ENCODE results near the gene RAVER1.

Gene RAVER1

GRCh38 chr19:10270616-10271394, 62.5 kb downstream of the RAVER1 start, which contains the start of gene ICAM1:
ICAM1 (plus strand) TSS chr19:10271120; CDS start chr19:10271160, 40 bp downstream.
- peak in 20 of 56 donors; percentile 3 to 54 (median 18) for DNase-seq

GRCh38 chr19:10270180-10270615, 63.1 kb downstream of the RAVER1 start:
- DNase-seq = peak in 23 of 56 donors; percentile 4 to 59 (median 12)

DNA sequence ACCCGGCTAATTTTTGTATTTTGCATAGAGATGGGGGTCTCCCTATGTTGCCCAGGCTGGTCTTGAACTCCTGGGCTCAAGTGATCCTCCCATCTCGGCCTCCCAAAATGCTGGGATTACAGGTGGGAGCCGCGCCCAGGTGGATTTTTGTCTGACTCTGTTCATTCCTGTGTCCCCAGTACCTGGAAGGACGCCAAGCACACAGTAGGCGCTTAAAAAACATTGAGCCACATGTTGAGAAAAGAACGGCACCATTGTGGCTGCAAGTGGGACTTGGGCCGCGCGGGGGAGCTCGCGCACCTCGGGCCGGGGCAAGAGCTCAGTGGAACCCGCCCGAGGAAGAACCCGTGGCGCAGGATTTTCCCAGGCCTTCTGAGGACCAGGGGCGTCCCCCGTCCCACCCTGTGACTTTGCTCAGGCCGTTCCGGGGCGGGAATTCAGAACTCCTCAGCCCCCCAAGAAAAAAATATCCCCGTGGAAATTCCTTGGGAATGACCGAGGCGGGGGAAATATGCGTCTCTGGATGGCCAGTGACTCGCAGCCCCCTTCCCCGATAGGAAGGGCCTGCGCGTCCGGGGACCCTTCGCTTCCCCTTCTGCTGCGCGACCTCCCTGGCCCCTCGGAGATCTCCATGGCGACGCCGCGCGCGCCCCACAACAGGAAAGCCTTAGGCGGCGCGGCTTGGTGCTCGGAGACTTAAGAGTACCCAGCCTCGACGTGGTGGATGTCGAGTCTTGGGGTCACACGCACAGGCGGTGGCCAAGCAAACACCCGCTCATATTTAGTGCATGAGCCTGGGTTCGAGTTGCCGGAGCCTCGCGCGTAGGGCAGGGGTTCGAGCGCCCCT, 63.8 kb downstream of the RAVER1 start:
- DNase-seq = peak in 50 of 56 donors; percentile 11 to 81 (median 44)

DNA sequence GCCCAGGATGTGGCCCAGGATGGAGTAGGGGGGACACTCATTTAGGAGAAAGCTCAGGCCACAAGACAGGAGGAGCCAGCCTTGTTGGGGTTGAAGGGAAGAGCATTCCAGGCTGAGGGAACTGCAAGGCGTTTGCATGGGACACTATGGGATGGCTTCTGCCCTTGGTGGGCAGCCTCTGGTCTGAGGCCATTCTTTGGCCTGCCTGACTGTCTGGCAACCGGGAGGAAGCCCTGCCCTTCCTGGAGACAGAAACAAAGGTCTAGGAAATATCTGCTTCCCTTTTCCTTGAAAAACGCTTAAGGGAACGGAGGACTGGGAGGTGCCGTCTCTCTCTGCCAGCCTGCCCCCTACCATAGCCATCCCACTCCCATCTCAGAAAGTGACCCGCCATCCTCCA, 65.3 kb downstream of the RAVER1 start:
- DNase-seq = no peak

DNA sequence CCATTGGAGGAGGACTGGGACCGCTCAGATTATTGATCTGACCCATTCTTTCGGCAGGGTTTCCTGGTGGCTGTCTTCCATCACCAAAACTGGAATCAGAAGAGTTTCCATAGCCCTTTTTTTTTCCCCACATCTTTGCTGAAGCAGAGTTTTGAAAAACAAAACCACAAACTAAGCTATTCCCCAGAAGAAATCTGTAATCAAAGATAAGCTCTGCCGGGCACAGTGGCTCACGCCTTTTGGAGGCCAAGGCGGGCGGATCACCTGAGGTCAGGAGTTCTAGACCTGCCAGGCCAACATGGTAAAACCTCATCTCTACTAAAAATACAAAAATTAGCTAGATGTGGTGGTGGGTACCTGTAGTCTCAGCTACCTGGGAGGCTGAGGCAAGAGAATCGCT, 66.6 kb downstream of the RAVER1 start:
- DNase-seq = no peak

Data from amygdala (tissue), 56 donors.